GM19025 (cell line): ENCODE data around the gene FBXW11.
"Not testable (repeated sequence)": the region's sequence is repeated elsewhere in the genome, so short reads cannot be mapped to it uniquely, and the experiment has no call there.

Experiments
- ATAC-seq: cut with Tn5 transposase; IDR thresholded peaks from one replicate; pipeline ENCODE4 v1.9.1; 2021; ENCODE audit warnings: mild to moderate bottlenecking, low read depth, moderate library complexity; ENCODE audit not compliant: unreplicated experiment

The FBXW11 gene

DNA sequence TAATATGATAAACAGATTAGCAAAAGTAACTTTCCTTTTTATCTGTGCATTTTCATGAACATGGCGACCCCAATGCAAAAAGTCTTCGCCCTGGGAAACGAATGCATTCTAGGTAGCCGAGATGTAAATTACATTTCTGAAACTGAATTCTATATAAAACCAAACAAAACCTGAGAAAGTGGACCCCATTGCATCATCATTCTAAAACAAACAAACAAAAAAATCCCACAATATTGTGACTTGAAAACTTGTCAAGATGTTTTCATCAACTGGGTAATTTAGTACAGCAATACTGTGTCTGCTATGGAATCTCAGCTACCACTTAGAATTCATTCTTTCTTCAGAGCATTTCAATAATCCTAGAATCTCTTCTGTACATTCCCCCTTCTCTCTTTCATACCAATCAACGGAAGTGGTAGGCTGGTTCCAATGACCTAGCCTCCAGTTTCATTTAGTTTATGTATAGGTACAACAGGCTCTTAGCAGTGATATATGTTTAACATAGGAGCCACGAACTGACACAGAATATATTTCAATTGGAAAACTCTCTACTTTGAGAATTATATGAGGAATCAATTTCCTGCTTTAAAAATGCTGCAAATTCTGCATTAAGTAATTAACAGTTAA lies 85.6 kb downstream of the FBXW11 start:
- no peak for ATAC-seq

DNA sequence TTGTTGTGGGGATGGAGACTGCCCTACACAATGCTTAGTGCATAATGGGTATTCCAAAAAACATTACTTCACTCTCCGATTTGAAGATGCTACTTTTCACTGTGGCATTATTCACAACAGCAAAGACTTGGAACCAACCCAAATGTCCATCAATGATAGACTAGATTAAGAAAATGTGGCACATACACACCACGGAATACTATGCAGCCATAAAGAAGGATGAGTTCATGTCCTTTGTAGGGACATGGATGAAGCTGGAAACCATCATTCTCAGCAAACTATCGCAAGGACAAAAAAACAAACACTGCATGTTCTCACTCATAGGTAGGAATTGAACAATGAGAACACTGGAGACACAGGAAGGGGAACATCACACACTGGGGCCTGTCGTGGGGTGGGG lies 90.7 kb downstream of the FBXW11 start:
- ATAC-seq: not testable (repeated sequence)

DNA sequence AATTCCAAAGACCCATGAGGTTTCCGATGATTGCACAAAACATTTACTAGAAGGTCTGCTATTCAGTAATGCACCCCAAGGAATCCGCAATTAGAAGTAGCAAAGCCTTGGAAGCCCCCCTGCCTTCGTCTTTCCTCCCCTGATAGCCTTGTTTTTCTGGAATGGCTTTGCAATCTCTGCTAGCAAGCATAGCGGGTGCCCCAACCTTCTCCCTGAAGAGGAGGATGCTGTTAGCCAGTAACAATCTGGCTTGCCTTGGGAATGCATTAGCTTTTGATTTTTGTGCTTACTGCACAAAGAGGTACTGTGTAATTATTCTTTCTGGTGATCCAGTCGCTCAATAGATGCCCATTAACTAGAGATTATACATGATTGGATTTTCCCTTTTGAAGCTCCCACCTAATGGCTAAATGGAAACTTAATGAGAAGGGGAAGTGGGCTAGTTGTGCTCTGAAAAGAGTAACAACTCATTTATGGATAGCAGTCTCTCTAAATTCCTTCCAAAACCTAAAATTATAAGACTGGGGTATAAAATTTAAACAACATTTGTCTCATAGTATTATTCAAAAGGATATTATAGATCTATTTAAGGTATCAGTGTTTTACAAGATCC lies 91.6 kb downstream of the FBXW11 start:
- no peak for ATAC-seq

DNA sequence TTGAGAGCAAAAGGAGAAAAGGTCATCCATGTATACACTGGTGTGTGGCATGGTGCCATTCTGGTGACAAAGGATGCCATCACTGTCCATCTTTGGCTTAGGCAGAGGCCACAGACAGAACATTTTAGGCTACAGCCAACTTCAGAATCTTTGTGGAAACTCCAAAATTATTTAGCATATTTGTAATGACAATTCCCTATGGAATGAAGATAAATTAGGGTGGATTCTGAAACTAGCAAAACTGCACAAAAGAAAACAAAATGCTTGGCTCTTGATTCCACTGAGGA lies 92.5 kb downstream of the FBXW11 start:
- no peak for ATAC-seq

DNA sequence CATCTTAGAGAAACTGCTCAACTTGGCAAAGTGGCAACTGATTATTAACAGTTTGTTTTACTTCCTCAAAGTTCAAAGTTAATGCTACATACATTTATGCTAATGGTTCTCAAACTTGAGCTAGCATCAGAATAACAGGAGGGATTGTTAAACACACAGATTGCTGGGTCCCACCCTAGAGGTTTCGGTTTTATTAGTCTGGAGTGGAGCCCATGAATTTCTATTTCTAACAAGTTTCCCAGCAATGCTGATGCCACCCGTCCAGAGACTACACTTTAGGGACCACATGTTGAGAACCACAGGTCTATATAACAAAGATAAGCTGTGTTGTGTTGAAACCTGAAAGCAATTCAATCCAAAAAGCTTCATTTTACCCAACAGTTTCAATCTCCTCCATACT lies 95.3 kb downstream of the FBXW11 start:
- no peak for ATAC-seq

DNA sequence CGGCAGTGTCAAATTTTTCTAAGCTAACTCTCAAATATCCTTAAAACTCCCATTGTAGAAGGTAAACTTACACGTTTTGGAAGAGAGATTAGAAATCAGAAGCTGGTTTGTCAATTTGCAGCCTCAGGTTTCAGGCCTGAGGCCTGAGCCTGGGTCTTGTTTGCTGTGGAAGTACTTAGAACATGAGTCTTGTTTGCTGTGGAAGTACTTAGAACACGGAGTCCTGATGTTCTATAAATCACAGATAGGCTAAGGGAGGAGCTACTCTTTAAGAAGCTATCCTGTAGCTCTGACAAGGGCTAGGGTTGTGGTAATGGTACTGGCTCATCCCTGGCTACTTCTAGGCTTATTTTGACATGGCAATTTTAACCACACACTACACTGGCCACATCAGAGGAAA lies 97.8 kb downstream of the FBXW11 start:
- ATAC-seq: no peak

GRCh38 chr5:171907725-171908343 lies 98.6 kb downstream of the FBXW11 start:
- peak; percentile 53 for ATAC-seq

DNA sequence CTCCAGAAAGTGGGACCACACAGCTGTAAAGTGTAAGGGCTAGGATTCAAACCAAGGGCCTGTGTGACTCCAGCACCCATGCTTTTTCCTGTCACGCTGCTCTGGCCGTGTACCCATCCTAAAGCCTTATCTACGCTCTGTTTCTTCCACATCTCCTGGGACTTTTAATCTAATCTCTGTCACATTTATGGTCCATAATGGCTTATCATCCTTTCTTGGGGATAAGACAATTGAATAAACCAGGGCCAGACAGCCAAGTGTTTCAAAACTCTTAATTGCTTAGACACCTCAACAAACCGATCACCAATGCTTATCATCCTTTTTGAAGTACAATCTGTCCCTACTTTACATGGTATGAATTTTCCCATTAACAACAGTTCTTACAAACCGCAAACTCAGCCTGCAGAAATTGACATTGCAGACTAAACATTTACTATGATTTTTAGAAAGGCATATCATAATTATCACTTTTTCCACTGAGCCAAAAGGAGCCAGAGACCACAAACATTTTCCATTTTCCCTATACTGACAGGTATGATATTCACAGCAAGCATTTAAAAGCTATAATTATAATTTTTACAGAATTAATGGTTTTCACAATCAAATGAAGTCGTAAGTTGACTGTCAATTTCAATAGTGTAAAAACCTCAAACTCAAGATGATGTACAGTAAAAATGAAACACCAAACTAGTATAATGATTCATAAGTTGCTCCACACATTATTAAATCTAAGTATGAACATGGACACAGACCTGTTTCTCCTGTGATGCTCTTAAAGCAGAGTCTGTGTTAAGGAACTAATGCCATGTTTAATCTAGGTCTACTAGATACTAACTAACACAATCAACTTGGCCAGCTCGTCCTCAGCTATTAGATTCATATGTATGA lies 99.5 kb downstream of the FBXW11 start:
- ATAC-seq: no peak

DNA sequence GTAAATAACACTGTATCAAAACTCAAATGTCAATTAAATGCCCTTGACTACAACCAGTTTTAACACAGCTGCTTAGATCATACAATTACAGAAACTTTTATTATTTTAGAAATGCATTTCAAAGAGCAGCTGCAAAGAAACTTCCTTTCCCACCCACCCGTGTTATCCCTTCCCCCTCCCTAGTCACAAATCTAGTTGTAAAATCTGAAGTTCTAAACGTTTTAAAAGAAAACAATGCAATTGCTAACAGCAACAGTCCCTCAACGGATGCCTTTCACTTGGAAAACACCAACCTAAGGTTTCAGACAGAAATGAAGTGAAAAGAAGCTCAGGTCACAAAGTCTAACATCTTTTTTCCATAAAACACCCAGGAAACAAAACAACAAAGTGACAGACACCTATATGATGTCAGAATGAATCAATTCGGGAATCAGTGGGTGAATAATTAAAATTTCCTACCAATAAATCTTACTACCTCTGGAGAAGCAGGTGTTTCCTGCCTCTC lies 100.3 kb downstream of the FBXW11 start:
- no peak for ATAC-seq

DNA sequence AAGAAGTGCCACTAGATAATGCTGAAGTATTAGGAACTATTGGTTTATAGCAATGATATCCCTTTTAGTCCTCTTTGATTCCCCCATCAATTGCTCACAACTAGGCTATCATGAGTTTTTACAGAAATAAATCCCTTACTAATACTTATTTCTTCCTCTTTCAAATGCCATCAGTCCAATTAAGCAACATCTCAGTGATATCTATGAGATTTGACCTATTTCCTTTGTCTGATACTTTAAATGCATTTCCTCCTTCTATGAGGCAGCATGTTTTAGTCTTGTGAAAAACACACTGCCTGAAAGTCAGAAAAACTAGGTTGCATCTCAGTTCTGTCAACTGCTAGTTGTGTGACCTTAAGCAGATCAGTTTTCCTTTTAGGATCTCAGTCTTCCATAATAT lies 101.6 kb downstream of the FBXW11 start:
- no peak for ATAC-seq

DNA sequence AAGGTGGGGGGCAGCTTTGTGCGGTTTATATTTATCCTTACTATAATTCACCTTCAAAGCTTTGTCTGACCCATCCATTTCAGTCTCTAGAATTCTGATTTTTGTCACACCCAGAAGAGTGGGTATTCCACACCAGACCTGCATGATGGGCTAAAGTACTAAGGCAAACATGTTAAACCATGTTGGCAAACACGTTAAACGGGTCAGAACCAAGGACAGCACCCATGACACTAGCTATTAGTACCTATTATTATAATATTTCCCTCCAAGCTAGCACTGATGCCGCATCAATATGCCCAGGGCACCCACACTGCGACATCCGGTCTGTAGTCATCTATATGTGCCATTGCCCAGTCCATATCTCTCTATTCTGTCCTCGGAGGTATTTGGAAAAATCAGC lies 104.7 kb downstream of the FBXW11 start:
- ATAC-seq: no peak

DNA sequence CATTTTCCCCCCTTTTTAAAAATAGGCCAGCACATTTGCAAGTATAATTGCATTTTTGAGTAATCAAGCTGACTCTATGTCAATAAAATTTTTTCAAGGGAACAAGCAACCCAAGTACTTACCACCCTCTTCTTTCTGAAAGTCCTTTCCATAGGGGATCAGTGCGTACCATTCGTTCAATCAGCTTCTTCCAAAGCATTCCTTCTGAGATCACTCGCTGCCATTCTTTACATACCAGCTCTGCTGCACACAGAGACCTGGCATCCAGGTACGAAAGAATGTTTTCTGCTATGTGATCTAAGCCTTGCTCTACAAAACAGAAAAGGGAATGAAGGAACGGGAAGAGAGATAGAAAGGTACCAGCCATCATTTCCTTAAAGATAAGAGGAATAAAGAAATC lies 106.6 kb downstream of the FBXW11 start:
- no peak for ATAC-seq

- ATAC-seq: no peak
These were observed 107.6 kb downstream of the FBXW11 start for GRCh38 chr5:171898879-171899278.

- no peak for ATAC-seq
These were observed 108.1 kb downstream of the FBXW11 start for GRCh38 chr5:171898386-171898785.

GRCh38 chr5:171897231-171897630 lies 109.2 kb downstream of the FBXW11 start:
- ATAC-seq: no peak

DNA sequence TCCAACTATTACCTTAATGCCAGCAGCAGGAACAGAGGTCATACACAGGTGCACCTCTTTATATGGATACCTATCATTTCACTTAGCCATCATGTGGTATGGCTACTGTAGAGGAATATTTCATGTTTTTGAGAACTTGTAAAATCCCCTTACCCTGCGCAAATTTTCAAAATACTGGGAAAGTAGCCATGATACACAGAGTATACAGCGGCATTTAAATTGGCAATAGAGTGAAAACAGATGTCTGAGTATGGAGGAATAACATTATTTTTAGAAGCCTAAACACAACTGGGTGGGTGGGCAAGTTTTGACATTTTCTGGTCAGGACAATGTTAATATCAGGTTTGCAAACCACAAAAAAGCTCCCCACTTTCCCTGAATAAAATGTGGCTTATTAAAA lies 111.4 kb downstream of the FBXW11 start:
- ATAC-seq: no peak

DNA sequence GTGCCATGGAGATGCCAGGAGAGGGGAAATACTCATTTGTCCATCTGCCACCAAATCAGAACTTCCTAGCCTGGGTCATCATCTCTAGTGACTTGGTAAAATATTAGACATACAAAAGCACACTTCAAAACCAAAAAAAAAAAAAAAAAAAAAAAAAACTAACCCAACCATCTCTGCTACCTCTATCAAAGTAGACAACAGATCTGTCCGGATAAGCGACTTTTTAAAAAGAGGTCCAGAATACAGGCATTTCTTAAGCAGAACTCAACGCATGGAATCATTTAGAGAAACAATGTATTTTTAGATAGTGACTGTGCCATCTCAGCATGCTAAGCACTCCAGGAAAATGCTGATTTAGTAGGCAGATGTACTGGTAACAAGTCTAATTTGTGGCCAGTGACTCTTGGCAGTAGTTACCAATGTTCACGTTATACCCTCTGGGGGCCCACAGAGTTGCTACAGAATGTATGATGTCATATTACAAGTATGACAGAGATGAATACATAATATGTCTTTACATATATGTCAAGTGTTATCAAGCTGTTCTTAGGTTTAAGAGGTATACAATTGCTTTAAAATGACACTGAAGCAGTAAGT lies 113.0 kb downstream of the FBXW11 start:
- ATAC-seq: no peak

DNA sequence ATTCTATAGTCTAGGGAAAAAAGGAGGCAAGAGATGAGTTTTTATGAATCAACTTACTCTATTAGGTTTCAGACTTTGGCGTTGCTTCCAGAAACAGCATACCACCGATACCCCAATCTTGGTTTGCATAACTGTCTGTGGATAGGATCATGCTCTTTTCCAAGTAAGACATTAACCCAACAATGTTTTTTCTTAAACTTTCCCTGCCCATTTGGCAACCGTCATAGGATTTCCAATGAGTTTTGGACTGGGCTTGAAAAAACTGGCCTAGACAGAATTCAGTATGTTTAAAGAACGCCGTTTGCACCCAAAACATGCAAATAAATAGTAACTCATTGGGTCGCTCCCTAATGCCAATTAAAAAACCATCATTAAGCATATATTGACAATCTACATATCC lies 114.8 kb downstream of the FBXW11 start:
- no peak for ATAC-seq

DNA sequence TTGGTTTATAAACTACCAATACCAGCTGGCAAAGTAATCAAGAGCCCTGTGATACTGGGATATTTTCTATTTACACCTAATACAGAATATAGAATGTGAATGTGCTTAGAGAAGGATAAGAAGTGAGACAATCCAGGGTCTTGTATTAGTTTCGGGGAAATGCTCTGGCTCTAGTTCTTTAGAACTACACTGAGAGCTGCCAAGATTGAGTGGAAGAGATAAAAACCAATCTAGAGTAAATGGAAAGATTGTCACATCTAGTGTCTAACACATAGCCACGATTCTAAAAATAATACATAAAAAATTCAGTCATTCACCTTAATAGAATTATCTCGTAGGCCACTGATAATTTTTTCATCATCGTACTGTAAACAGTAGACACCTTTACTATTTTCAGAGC lies 115.3 kb downstream of the FBXW11 start:
- ATAC-seq: no peak

GRCh38 chr5:171888051-171888481 lies 118.4 kb downstream of the FBXW11 start:
- no peak for ATAC-seq

- ATAC-seq: not testable (repeated sequence)
These were observed 120.4 kb downstream of the FBXW11 start for GRCh38 chr5:171886037-171886436.
